GM21737 (cell line): ENCODE data around the gene TOR1A.
"Not testable (repeated sequence)": the region's sequence is repeated elsewhere in the genome, so short reads cannot be mapped to it uniquely, and the experiment has no call there.

Source experiments
- ATAC-seq: cut with Tn5 transposase; IDR thresholded peaks from one replicate; pipeline ENCODE4 v1.9.1; 2021; ENCODE audit warnings: mild to moderate bottlenecking, moderate library complexity; ENCODE audit not compliant: unreplicated experiment

The TOR1A gene

DNA sequence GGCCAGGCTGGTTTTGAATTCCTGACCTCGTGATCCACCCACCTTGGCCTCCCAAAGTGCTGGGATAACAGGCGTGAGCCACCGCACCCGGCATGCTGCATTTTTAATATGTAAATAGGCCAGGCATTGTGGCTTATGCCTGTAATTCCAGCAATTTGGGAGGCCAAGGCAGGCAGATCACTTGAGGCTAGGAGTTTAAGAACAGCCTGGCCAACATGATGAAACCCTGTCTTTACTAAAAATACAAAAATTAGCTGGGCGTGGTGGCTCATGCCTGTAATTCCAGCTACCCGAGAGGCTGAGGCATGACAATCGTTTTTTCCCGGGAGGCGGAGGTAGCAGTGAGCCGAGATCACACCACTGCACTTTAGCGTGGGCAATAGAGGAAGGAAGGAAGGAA lies 39.0 kb downstream of the TOR1A start:
- ATAC-seq, result not testable (repeated sequence)

DNA sequence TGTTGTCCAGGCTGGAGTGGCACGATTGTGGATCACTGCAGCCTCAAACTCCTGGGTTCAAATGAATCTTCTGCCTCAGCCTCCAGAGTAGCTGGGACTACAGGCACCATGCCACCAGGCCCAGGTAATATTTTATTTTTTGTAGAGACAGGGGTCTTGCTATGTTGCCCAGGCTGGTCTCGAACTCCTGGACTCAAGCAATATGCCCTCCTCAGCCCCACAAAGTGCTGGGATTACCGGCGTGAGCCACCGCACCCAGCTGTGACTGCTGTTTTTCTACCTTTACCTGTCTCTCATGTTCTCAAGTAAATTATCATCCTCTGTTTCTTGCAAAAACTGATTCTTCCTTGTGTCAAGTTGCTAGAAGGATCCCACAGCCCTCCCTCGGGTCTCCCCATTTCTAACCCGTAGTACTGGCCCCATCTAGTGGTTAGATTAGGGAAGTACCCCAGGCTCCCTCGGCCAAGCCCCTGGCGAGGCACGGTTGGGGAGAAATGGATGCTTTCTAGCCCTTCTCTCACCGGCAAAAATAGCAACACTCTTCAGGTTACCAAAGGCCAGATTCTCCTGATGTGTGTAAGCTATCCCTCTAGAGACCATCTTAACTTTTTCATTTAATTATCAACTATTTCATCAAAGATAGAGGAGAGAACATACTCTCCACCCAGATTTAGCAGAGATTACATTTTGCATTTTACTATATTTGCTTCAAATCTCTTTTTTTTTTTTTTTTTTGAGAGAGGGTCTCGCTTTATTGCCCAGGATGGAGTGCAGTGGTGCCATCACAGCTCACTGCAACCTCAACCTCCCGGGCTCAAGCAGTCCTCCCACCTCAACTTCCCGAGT lies 40.2 kb downstream of the TOR1A start:
- no peak for ATAC-seq

DNA sequence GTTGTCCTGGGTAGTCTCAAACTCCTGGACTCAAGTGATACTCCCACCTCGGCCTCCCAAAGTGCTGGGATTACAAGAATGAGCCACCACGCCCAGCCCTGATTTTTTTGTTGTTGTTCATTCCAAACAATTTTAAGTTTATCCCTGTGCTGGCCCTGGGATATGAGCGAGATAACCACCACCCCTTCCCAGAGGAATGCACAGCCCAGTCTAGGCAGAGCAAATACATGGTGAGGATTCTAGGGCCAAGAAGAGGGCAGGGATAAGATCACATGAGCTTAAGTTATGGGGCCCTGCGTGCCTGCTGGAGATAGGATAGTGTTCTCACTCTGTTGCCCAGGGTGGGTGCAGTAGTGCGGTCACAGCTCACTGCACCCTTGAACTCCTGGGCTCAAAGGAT lies 42.0 kb downstream of the TOR1A start:
- no peak for ATAC-seq

DNA sequence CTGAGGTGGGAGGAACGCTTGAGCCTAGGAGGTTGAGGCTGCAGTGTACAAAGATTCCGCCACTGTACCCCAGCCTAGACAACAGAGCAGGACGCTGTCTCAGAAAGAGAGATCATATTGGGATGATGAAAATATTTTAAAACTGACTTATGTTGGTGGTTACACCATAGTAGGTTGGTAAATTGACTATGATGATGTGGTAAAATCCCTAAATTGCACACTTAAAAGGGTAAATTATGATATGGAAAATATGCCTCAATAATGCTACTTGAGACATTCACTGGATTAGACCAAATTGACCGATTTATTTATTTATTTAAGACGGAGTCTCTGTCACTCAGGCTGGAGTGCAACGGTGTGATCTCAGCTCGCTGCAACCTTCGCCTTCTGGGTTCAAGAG lies 42.8 kb downstream of the TOR1A start:
- no peak for ATAC-seq

DNA sequence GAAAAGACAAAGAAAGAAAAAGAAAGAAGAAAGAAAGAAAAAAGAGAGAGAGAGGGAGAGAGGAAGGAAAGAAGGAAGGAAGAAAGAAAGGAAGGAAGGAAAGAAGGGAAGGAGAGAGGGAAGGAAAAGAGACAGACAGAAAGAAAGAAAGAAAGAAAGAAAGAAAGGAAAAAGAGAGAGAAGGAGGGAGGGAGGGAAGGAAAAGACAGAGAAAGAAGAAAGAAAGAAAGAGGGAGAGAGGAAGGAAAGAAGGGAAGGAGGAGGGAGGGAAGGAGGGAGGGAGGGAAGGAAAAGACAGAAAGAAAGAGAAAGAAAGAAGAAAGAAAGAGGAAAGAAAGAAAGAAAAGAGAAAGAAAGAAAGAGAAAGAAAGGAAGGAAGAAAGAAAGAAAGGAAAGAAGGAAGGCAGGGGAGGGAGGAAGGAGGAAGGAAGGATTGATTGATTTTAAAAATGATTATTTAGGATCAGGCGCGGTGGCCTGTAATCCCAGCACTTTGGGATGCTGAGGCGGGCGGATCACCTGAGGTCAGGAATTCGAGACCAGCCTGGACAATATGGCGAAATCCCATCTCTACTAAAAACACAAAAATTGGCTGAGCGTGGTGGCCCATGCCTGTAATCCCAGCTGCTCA lies 44.3 kb downstream of the TOR1A start:
- ATAC-seq, result no peak

DNA sequence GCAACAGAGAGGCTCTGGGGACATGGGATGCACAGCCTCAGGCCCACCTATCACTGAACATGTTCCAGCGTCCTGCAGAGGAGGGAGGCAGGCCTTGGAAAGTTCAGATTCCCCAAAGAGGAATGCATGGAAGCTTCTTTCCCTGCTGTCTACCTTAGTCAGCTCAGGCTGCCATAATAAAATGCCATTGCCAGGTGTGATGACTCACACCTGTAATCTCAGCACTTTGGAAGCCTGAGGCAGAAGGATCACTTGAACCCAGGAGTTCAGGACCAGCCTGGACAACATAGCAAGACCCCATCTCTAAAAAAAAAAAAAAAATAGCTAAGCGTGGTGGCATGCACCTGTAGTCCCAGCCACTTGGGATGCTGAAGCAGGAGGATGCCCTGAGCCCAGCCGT lies 45.5 kb downstream of the TOR1A start:
- no peak for ATAC-seq

DNA sequence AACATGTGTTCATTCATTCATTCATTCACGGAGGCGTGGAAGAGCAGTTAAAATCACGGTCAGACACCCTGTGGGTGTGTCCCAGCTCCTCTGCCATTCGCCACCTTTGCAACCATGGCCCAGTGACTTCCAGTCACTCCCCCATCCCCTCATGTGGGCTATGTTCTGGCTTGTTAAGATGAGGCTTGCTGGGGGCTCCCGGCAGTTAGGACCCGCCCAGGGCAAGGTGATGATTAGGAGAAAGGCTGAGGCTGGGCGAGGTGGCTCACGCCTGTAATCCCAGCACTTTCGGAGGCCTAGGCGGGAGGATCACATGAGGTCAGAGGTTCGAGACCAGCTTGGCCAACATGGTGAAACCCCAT lies 46.2 kb downstream of the TOR1A start:
- no peak for ATAC-seq

DNA sequence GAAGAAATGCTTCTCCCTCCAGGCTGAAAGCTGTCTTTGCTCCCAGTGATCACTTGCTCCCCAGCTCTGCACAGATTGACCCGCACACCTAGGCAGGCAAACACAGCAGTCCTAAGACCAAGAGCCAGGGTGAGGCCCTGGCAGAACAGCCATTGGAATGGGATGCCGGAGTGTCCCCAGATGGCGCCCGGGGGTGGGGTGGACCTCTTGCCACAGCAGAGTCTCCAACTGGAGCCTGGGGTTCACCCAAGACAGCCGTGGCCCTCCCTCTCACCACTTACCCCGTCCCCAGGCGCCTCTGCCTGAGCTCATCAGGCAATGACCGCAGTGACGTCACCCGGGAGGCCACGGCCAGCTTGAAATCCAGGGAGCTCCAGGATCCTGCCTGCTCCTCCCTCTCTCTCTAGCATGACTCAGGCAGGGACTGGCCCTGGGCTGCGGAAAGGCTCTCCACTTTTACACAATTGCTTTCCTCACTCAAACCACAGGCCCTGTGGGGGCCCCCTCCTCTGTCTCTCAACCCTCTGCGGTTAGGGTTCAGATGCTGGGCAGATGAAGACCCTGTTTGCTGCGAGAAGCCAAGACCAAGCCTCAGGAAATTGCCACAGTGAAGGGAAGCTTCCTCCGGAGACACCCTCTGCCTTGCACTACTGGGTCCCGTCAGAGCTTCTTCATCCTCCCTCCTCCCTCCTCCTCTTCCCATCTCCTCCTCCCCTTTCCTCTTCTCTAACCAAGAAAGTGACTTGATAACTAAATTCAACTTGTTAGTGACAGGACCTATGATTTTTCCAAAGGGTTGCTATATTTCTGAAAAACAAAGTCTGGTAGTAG lies 46.8 kb downstream of the TOR1A start:
- ATAC-seq, result no peak

DNA sequence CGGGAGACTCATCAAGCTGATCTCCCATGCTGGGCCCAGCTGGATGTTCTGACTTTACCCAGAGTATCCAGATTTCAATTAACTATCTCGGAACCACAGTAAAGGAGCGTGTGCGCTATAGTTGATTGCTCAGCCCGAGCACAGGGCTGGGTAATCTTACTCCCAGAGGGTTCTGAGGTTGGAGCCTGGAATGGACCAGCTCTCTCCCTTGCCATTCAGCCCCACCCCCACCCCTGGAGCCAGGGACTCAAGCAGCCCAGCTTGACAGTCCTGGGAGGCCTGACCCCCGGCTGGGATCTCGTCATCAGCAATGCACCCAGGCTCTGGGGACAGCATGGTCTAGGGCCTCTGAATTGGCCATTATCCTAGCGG lies 47.4 kb downstream of the TOR1A start:
- no peak for ATAC-seq

DNA sequence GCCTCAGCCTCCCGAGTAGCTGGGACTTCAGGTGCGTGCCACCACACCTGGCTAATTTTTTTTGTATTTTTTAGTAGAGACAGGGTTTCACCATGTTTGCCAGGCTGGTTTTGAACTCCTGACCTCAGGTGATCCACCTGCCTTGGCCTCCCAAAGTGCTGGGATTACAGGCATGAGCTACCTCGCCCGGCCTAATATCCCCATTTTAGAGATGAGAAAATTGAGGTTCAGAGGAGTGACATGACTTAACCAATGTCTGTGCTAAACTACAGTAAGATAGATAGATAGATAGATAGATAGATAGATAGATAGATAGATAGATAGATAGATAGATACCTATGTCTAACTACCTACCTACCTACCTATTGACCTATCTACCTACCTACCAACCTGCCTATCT lies 47.8 kb downstream of the TOR1A start:
- ATAC-seq, result not testable (repeated sequence)

DNA sequence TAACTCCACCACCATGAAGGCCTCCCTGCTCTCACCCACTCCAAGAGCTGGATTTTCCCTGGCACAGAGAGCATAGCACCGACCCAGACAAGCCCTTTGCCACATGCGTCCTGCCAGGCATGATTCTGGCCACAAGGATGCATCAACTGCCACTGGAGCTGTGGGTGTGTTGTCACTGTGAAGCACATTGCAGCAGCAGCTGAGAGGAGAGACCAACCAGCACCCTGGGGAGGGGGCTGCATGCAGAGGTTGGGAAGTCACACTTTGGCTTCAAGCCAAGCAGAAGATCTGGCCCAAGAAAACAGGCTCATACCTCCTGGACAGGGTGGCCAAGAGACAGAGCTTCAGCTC lies 48.5 kb downstream of the TOR1A start:
- no peak for ATAC-seq

DNA sequence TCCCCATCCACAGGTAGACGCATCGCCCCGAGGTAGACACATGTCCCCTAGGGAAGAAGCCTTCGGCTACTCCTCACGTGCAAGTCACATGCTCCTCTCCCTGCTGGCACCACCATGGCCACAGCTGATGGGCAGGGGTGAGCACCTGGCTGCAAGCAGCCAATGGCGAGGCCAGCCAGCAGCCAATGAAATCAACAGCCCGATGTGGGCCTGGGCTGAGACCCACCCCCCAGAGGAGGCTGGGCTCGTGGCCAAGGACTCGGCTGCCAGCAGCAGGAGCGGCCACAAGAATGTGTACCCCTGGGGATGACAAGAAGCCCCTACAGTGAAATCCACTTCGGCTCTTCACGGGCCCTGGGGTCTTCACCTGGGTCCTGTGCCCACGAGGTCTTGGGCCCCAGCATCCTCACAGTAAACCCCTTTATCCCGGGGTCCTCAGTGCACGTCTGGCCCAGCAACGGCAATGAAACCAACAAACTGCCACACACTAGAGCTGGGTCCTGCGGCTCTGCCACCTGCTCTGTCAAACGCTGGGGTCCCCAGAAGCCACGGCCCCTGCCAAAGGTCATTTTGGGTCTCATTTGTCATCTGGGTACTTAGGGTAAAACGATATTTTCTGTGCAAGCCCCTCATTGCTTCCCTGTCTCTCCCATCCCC lies 49.0 kb downstream of the TOR1A start:
- ATAC-seq, result no peak

DNA sequence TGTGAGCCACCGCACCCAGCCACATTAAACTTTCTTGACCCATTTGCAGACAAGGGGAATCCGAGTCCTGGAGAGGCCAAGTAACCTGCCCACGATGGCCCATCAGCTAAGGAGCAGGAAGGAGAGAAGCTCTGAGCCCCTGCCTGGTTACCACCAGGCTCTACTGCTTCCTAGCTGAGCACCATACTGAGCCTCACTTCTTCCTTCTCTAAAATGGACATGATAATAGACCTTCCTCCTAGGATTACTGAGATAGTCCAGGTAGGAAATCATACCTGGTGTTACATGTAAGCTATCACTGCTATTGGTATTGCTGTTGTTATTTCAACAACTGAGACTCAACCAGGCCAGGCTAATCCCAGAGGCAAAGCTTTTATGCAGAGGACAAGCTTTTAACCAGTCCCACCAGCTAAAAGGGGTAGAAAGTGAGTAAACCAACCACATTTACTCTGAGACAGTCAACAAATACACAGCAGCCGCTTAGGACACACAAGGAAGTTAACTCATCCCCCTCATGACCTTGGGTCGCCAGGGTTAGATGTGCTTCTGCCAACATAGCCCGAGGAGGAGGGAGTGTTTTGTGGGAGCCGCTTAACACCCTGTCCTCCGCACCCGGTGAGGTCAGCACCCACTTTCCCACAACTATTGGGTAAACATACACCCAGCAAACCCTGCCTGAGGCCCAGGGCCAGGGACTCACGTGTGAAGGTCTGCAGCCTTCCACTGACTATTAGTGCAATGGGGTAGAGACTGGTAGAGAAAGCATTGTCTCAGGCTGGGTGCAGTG lies 50.5 kb downstream of the TOR1A start:
- ATAC-seq, result no peak

DNA sequence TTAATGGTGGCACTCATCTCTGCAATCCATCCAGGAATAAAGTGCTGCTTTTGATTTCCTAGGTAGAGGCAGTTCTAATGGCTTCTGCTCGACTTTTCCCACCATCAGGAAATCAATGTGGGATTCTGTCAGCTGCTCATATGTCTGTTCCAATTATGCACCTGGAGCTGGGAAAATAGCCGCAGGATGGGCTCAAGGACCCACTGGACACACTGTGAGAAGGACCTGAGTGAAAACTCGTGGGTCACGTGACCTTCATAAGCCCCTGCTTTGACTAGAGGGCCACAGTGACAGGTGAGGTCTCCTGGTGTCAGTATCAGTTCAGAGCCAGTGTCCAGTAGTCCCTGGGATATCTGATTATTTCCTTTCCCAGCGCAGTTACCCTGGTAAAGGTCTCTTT lies 53.2 kb downstream of the TOR1A start:
- ATAC-seq, result no peak

DNA sequence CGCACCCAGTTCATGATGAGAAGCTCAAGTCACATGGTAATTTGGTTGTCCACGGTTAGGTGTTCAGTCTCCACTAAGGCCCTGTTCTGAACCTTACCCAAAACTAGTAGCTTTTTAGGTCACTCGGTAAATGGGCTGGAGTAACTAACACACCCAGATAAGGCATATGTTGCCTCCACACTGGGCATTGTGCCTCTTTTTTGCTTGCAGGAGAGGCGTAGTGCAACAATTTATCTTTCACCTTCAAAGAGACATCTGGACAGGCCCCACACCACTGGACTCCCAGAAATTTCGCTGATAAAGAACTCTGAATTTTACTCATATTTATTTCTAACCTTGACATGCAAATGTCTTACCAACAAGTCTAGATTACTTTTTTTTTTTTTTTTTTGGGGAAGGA lies 54.3 kb downstream of the TOR1A start:
- ATAC-seq, result no peak

DNA sequence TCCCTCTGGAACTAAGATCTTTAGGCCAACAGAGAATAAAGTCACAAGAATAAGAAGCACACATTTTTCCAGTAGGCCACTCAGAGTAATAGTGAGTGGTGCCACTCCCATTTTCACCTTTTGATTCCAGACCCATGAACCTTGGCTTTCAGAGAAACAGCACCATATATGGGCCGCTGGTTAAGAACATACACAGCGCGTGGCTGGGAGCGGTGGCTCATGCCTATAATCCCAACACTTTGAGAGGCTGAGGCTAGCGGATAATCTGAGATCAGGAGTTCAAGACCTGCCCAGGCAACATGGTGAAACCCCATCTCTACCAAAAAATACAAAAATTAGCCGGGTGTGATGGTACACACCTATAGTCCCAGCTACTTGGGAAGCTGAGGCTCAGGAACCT lies 55.5 kb downstream of the TOR1A start:
- ATAC-seq, result no peak

DNA sequence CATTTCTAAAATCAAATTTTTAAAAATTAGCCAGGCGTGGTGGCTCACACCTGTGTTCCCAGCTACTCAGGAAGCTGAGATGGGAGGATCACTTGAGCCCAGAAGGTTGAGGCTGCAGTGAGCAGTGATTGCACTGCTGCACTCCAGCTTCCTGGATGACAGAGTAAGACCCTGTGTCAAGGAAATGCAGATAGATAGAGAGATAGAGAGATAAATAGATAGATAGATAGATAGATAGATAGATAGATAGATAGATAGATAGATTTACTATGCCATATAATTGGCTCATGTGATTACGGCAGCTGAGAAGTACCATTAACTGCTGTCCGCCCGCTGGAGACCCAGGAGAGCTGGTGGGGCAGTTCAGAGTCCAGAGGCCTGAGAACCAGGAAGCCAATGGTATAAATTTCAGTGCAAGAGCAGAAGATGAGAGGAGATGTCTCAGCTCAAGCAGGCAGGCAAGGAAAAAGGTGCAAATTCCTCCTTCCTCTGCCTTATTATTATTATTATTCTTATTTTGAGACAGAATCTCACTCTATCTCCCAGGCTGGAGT lies 58.1 kb downstream of the TOR1A start:
- no peak for ATAC-seq

DNA sequence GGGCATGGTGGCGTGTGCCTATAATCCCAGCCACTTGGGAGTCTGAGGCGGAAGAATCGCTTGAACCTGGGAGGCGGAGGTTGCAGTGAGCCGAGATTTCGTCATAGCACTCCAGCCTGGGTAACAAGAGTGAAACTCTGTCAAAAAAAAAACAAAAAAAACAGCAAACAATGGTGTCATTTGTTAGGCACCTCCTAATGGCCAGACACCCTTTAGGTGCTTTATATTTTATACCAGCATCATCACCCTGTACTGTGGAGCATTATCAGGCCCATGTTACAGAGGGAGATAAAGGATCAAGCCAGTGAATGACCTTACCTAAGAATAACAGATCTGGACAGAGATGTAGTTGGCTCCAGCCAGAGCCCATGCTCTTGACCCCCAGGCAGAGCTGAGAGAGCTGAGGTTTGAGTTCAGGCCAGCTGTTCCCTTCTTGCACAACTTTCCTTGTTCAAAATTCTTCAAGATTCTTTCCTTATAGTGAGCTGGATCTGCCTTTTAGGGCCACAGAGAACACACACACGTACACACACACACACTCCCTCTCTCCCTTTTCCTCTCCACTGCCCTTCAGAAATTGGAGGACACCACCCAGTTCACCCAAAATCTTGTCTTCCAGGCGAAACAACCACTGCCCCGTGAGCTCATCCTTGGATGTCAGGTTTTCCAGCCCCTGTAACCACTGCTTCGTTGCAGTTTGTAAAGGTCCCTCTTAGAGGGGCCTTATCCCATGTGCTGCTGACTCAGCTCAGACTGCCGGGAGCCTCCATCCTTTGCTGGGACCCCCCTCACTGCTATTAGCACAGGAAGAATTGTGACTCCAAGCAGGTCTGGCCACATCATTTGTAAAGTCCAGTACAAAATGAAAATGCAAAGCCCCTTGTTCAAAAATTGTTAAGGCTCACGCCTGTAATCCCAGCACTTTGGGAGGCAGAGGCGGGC lies 60.7 kb downstream of the TOR1A start:
- ATAC-seq, result no peak
